Ascending aorta (tissue), 2 donors: ENCODE results near the gene WHRN. TPM values are rescaled to one million over a fixed set of nuclear protein-coding genes. Genes with fewer than 3 reads are reported as not detected.

Source experiments
- DNase-seq, 2 donors: peaks; one replicate each; pipeline ENCODE4 v3.0.0-alpha.2; 2019; ENCODE audit warnings: low spot score in 2 of 2
- H3K27ac ChIP-seq, 2 donors: fragments of 200-600 bp; sonication (generic); one replicate each; pipeline ENCODE4 v1.5.1; 2016 to 2017; ENCODE audit warnings: mild to moderate bottlenecking in 1 of 2
- H3K27me3 ChIP-seq: fragments of 200-600 bp; sonication (generic); one replicate; pipeline ENCODE4 v1.5.1; 2017
- H3K36me3 ChIP-seq, 2 donors: fragments of 200-600 bp; sonication (generic); one replicate each; pipeline ENCODE4 v1.5.1; 2016
- H3K4me1 ChIP-seq, 2 donors: fragments of 200-600 bp; sonication (generic); one replicate each; pipeline ENCODE4 v1.5.1; 2016 to 2017; ENCODE audit warnings: mild to moderate bottlenecking in 1 of 2
- H3K4me3 ChIP-seq, 2 donors: fragments of 200-600 bp; sonication (generic); one replicate each; pipeline ENCODE4 v1.5.1; 2016 to 2017; ENCODE audit warnings: mild to moderate bottlenecking in 1 of 2
- H3K9me3 ChIP-seq, 2 donors: fragments of 200-600 bp; sonication (generic); one replicate each; pipeline ENCODE4 v1.5.1; 2016
- CTCF ChIP-seq, 3 experiments: fragments of 200-600 bp in 2 of 3; fragments of 450-650 bp in 1 of 3; sonication (generic) in 2 of 3; IDR thresholded peaks; one replicate each; pipeline ENCODE4 v1.5.1; 2016 to 2019; ENCODE audit warnings: antibody characterized with exemption in 3 of 3, mild to moderate bottlenecking in 1 of 3, moderate library complexity in 1 of 3
- intact Hi-C: fragments of 100-400 bp; cut with DNase I; formaldehyde crosslinking; loops from one replicate; pipeline ENCODE4 v1.15.1; 2023
- total RNA-seq: library from RNA; depleted of rRNA; stranded (reverse); fragments of >200 nt; gene quantifications from one replicate; pipeline ENCODE4 v1.1.0, GENCODE V29; 2016

WHRN gene
- total RNA-seq, 1 donor from 2014 or later, result 3.9 TPM

GRCh38 chr9:114487607-114488300 is 17.5 kb downstream of the WHRN start:
- no peaks in the 10 kb centered on the region for H3K9me3 ChIP-seq
- no peak overlapping the region for H3K4me3 ChIP-seq
- TF ChIP-seq CTCF (IDR thresholded peaks at IDR 0.05), result peak; percentile 52 to 71 (median 57)
- H3K36me3 ChIP-seq, result no peaks in the 10 kb centered on the region
- intact Hi-C loops, result loop anchor here (1.0 kb wide), 1 partner anchor 166 kb away; no protein-coding TSS in a partner anchor
- H3K27me3 ChIP-seq, result no peaks in the 10 kb centered on the region
- no peak overlapping the region for H3K27ac ChIP-seq
- no peak for DNase-seq
- no peaks in the 10 kb centered on the region for H3K4me1 ChIP-seq

GRCh38 chr9:114486205-114486963 is 18.9 kb downstream of the WHRN start:
- intact Hi-C loops, result no loop called here
- Histone ChIP-seq H3K36me3 (no peaks in the 10 kb centered on the region), H3K4me1 (no peaks in the 10 kb centered on the region), H3K9me3 (no peaks in the 10 kb centered on the region), H3K27ac (no peak overlapping the region), H3K4me3 (no peak overlapping the region), H3K27me3 (no peaks in the 10 kb centered on the region)
- TF ChIP-seq CTCF (IDR thresholded peaks at IDR 0.05), result no peak
- DNase-seq, result no peak

GRCh38 chr9:114484854-114485443 is 20.3 kb downstream of the WHRN start:
- intact Hi-C loops, result no loop called here
- H3K4me3 ChIP-seq, result no peak overlapping the region
- no peak for DNase-seq
- no peaks in the 10 kb centered on the region for H3K9me3 ChIP-seq
- no peaks in the 10 kb centered on the region for H3K27me3 ChIP-seq
- H3K36me3 ChIP-seq, result no peaks in the 10 kb centered on the region
- H3K4me1 ChIP-seq, result no peaks in the 10 kb centered on the region
- no peak for TF ChIP-seq CTCF (IDR thresholded peaks at IDR 0.05)
- no peak overlapping the region for H3K27ac ChIP-seq

DNA sequence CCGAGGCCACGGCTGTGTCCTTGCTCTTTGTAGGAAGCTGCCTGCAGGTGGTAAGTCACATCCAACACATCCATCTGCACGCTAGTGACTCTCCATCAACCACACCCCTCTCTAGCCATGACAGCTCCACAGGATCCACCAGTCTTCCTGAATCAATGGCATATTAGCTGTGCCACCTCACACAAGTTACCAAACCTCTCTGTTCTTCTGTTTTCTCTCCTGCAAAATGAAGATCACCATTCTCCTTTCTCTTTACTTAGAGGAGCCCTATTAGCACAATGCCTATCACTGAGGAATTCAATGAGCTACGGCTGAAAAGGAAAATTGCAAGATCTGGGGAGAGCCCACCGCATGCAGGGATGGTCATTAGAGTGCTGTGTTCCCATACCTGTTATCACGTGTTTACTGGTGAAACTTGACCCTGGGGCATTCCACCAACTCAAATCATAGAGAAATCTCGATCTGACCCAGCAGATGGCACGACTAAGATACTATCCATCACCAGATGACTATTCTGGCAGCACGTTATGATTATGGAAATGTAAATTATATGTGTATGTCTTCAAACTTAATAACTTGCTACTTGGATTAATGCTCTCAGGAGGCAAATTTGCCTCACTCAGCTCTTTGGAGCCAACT is 20.9 kb downstream of the WHRN start:
- TF ChIP-seq CTCF (IDR thresholded peaks at IDR 0.05), result no peak

DNA sequence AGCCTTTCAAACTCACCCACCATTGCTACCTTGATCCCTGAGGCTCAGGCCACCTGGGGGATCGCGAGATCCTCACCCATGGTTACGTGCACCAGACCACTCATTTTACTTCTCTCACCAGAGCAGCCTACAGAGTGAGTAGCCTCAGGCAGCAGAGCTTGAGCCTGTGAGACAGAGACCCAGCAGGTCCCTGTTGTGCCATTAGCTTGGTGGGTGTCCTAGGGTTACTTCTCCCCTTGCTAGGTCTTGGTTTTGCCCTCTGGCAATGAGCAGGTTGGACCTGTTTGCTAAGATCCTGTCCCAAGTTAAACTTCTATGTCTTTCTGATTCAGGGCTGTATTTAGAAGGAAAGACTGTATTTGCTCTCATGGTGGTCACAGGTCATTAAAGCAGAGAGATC is 21.8 kb downstream of the WHRN start:
- no peaks in the 10 kb centered on the region for H3K9me3 ChIP-seq
- no peak for DNase-seq
- H3K27ac ChIP-seq, result no peak overlapping the region
- H3K36me3 ChIP-seq, result no peaks in the 10 kb centered on the region
- intact Hi-C loops, result no loop called here
- no peaks in the 10 kb centered on the region for H3K4me1 ChIP-seq
- no peak for TF ChIP-seq CTCF (IDR thresholded peaks at IDR 0.05)
- no peaks in the 10 kb centered on the region for H3K27me3 ChIP-seq
- H3K4me3 ChIP-seq, result no peak overlapping the region

More for the DNA sequence above, 20.9 kb downstream of the WHRN start:
- Histone ChIP-seq H3K4me3 (no peak overlapping the region), H3K27me3 (no peaks in the 10 kb centered on the region), H3K36me3 (no peaks in the 10 kb centered on the region), H3K27ac (no peak overlapping the region), H3K4me1 (no peaks in the 10 kb centered on the region), H3K9me3 (no peaks in the 10 kb centered on the region)
- intact Hi-C loops, result no loop called here
- no peak for DNase-seq
